ENCODE measurements around the gene SHROOM1.

The SHROOM1 gene

GRCh38 chr5:132826424-132827082 is 3.9 kb downstream of the SHROOM1 start:
- Histone ChIP-seq H3K36me3 (ENCODE audit: control insufficient read depth, insufficient read depth, low read length) (no peaks in the 10 kb centered on the region), H3K27me3 (replicated peaks; ENCODE audit: control insufficient read depth, insufficient read depth, low read length) (no peaks in the 10 kb centered on the region; the same call in 1 of the 2 replicates)

GRCh38 chr5:132825834-132826391 is 4.5 kb downstream of the SHROOM1 start:
- TF ChIP-seq CTCF (IDR thresholded peaks at IDR 0.05; ENCODE audit: insufficient read depth, low read length, poor library complexity, severe bottlenecking), result no peak
- Histone ChIP-seq H3K4me3 (replicated peaks; ENCODE audit: low read depth, low read length) (no peak overlapping the region), H3K36me3 (ENCODE audit: control insufficient read depth, insufficient read depth, low read length) (no peaks in the 10 kb centered on the region), H3K27me3 (replicated peaks; ENCODE audit: control insufficient read depth, insufficient read depth, low read length) (no peaks in the 10 kb centered on the region; the same call in 1 of the 2 replicates)
- no peak for DNase-seq (ENCODE audit: extremely low read depth, insufficient read length)

More at GRCh38 chr5:132826424-132827082, 3.9 kb downstream of the SHROOM1 start:
- no peak overlapping the region for H3K4me3 ChIP-seq (replicated peaks; ENCODE audit: low read depth, low read length)
- TF ChIP-seq CTCF (IDR thresholded peaks at IDR 0.05; ENCODE audit: insufficient read depth, low read length, poor library complexity, severe bottlenecking), result no peak
- DNase-seq (ENCODE audit: extremely low read depth, insufficient read length), result no peak

- Histone ChIP-seq H3K4me3 (replicated peaks; ENCODE audit: low read depth, low read length) (no peak overlapping the region), H3K36me3 (ENCODE audit: control insufficient read depth, insufficient read depth, low read length) (no peaks in the 10 kb centered on the region), H3K27me3 (replicated peaks; ENCODE audit: control insufficient read depth, insufficient read depth, low read length) (no peaks in the 10 kb centered on the region; the same call in 1 of the 2 replicates)
- TF ChIP-seq CTCF (IDR thresholded peaks at IDR 0.05; ENCODE audit: insufficient read depth, low read length, poor library complexity, severe bottlenecking), result no peak
- peak; percentile 47 for DNase-seq (ENCODE audit: extremely low read depth, insufficient read length)
These were observed 5.2 kb downstream of the SHROOM1 start for GRCh38 chr5:132825033-132825833.

- DNase-seq (ENCODE audit: extremely low read depth, insufficient read length), result no peak
- Histone ChIP-seq H3K36me3 (ENCODE audit: control insufficient read depth, insufficient read depth, low read length) (no peaks in the 10 kb centered on the region), H3K27me3 (replicated peaks; ENCODE audit: control insufficient read depth, insufficient read depth, low read length) (no peaks in the 10 kb centered on the region; the same call in 1 of the 2 replicates), H3K4me3 (replicated peaks; ENCODE audit: low read depth, low read length) (no peak overlapping the region)
- TF ChIP-seq CTCF (IDR thresholded peaks at IDR 0.05; ENCODE audit: insufficient read depth, low read length, poor library complexity, severe bottlenecking), result no peak
These were observed 6.0 kb downstream of the SHROOM1 start for GRCh38 chr5:132824426-132824825.

GRCh38 chr5:132823481-132824050 is 6.9 kb downstream of the SHROOM1 start:
- DNase-seq (ENCODE audit: extremely low read depth, insufficient read length), result no peak
- no peak for TF ChIP-seq CTCF (IDR thresholded peaks at IDR 0.05; ENCODE audit: insufficient read depth, low read length, poor library complexity, severe bottlenecking)
- H3K36me3 ChIP-seq (ENCODE audit: control insufficient read depth, insufficient read depth, low read length), result no peaks in the 10 kb centered on the region
- no peak overlapping the region for H3K4me3 ChIP-seq (replicated peaks; ENCODE audit: low read depth, low read length)
- H3K27me3 ChIP-seq (replicated peaks; ENCODE audit: control insufficient read depth, insufficient read depth, low read length), result no peaks in the 10 kb centered on the region; the same call in 1 of the 2 replicates

All from GM06990 (cell line).